ENCODE data around the gene FNDC3B.
"Not testable (repeated sequence)": the region's sequence is repeated elsewhere in the genome, so short reads cannot be mapped to it uniquely, and the experiment has no call there.

The FNDC3B gene

DNA sequence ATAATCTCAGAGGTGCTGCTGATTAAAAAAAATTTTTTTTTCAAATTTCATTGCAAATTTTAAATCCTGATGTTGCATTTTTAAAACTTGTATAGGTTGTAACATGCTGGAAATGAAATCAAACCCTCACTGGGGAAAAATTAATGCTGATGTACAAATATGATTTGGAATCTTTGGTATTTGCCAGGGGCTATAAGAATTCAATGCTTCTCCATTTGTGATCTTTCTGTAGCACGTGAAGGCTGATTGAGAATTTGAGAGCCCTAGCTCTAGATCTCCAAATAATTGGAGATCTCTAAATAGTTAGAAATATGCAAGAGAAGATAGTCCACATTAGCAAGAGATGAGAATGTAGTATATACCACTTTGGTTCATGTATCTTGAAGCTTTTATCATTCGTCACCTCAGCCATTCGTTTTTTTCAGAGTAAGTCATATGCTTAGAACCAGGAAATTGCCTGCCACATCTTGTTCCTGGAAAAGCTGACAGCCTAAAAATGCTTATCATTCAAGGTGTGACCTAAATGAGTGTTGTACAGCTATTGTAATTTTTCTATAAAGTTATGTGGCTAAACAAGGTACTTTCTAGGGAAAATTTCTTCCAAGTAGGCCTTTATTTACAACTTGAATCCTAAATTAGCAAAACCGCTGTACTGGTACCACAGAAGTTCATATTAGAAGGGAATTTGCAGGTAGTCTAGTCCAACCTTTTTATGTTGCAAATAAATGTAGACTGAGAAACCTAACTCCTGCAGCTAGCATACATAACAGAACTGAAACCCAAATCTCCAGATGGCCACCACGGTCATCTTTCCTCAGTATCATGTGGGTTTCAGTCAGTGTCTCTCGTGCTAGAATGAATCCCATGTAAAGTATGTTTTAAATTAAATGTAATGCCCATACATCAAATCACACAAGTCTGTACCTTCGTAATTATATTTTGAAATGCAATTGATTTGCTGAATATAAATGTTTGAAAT is 48.5 kb downstream of the FNDC3B start:
- no peak for DNase-seq (ENCODE audit: low spot score)
- TF ChIP-seq, protein P1, sequence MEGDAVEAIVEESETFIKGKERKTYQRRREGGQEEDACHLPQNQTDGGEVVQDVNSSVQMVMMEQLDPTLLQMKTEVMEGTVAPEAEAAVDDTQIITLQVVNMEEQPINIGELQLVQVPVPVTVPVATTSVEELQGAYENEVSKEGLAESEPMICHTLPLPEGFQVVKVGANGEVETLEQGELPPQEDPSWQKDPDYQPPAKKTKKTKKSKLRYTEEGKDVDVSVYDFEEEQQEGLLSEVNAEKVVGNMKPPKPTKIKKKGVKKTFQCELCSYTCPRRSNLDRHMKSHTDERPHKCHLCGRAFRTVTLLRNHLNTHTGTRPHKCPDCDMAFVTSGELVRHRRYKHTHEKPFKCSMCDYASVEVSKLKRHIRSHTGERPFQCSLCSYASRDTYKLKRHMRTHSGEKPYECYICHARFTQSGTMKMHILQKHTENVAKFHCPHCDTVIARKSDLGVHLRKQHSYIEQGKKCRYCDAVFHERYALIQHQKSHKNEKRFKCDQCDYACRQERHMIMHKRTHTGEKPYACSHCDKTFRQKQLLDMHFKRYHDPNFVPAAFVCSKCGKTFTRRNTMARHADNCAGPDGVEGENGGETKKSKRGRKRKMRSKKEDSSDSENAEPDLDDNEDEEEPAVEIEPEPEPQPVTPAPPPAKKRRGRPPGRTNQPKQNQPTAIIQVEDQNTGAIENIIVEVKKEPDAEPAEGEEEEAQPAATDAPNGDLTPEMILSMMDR (IDR thresholded peaks at IDR 0.05; ENCODE audit: extremely low read depth, missing control alignments), result no peak

DNA sequence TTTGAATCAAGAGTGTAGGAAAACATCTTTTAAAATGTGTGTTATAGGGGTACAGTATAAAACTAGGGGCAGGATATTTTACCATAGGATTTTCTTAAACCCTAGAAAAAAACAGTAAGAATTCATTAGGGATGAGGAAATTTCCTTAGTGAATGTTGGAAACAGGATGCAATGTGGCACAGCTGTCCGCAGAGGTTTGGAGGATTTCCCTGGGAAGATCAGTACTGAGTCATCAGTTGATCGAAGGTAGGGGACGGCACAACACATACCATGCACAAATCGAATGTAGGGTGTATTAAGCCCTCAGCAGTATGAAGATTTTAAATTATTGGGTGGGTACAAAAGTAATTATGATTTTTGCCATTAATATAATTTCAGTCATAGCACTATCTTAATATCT is 49.9 kb downstream of the FNDC3B start:
- TF ChIP-seq, protein P1 (IDR thresholded peaks at IDR 0.05; ENCODE audit: extremely low read depth, missing control alignments), result no peak
- DNase-seq (ENCODE audit: low spot score), result no peak

DNA sequence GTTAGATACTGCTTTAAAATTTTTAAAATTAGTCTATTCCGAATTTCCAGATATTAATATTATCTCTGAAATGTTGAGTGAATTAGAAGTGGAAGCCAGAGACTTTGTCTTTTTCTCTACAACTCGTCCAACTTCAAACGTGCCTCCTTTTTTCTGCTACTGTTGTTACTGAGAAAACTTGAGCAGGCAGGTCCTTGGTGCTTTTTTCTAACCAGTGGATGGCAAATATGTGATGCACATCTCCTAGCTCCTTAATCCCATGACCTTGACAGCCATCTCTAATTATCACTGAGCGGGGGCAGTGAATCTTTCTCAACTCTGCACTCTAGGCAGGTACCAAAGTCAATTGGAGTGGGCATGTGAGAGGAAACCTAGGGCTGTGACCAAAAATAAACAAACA is 50.7 kb downstream of the FNDC3B start:
- no peak for DNase-seq (ENCODE audit: low spot score)
- TF ChIP-seq, protein P1 (IDR thresholded peaks at IDR 0.05; ENCODE audit: extremely low read depth, missing control alignments), result no peak

DNA sequence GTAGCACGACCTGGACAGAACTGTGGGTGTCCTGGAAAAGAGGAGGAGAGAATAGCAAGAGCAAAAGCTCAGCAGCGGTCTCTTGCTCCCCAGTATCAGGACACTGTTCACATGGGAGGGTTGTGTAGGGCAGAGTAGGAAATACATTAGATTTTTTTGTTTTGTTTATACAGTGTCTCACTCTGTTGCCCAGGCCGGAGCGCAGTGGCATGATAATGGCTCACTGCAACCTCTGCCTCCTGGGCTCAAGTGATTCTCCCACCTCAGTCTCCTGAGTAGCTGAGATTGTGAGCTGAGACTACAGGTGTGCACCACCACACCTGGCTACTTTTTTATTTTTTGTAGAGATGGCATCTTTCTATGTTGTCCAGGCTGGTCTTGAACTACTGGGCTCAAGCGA is 53.3 kb downstream of the FNDC3B start:
- TF ChIP-seq, protein P1 (IDR thresholded peaks at IDR 0.05; ENCODE audit: extremely low read depth, missing control alignments), result no peak
- no peak for DNase-seq (ENCODE audit: low spot score)

DNA sequence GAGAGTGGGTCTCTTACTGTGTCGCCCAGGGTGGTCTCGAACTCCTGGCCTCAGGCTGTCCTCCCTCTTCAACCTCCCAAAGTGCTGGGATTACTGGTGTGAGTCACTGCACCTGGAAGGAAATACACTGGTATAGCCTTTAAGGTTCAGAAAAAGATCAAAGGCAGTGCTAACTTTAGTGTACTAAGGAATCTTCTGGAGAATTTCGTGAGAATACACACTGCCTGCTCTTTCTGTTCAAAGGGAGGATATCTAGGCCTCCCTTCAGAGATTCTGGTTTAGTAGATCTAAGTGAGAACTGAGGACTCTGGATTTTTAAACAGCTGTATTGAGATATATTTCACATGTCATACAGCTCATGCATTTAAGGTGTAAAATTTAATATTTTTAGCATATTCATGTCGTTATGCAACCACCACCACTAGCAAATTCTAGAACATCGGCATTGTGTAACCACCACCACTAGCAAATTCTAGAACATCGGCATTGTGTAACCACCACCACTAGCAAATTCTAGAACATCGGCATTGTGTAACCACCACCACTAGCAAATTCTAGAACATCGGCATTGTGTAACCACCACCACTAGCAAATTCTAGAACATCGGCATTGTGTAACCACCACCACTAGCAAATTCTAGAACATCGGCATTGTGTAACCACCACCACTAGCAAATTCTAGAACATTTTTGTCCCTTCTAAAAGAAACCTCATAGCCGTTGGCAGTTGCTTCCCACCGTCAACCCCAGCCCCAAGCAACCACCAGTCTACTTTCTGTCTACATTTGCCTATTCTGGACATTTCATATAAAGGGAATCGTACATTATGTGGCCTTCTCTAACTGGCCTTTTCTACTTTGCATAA is 54.4 kb downstream of the FNDC3B start:
- DNase-seq (ENCODE audit: low spot score), result not testable (repeated sequence)

DNA sequence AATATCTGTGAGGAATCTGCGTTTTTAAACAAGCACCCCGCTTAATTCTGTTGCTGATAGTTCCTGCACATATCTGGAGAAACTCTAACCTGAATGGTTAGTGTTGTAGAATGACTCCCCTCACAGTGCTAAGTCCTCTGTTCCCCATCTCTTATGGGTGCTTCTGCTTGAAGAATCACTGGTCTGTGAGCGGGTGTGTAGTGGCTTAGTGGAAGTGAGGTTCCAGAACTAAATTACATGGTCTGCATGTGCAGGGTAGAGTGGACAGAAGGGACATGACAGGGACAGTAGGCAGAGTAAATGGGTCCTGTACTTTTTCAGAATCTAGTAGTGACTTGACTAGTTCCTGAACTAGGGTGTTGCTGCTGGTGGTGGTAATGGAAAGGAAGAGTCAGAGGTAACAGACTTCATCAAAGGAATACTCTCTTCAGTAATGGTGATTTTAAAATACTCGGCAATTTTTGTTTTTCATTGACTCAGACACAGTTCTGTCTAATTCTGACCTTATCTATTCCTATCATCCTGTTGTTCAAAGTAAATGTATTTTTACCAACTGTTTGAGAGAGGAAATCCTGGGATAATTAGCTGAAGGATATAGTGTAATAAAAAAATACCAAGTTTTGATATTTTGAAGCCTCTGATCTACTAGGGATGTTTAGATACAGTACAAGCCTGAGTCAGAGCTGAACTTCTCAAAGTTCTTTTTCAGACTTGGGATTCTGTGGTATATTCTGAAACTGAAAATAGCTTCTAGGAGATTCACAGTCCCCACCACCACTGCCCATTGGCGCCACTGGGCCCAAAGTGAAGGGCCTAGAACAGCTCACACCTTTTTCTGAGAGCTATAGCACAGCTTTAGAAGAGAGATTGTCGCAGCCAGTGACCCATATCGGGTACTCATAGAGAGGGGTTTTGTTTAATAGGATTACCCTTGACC is 55.5 kb downstream of the FNDC3B start:
- peak; percentile 27 for DNase-seq (ENCODE audit: low spot score)
- TF ChIP-seq, protein P1 (IDR thresholded peaks at IDR 0.05; ENCODE audit: extremely low read depth, missing control alignments), result no peak

DNA sequence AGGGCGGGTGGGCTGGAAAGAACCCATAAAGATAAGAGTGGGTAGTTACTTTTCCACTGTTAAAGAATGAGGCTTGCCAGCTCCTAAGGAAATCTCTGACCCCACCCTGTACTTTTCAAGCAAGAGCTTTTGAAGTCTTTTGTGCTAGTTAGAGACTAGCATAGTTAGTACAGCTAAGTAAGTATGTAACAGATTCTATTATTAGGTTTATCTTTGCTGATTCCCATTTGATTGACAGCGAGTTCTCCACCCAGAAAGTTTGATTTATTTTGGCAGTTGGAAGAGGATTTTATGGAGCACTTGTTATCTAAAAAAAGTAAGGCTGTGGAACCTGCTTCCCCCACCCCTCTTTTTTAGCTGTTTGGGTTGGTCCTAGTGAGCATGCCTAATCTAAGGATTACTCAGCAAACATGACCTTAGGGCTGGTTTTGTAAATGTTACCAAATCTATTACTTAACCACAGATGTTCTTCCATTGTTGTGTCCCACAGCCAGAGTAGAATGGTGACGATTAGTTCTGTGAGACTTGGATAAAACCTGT is 57.6 kb downstream of the FNDC3B start:
- TF ChIP-seq, protein P1 (IDR thresholded peaks at IDR 0.05; ENCODE audit: extremely low read depth, missing control alignments), result no peak
- no peak for DNase-seq (ENCODE audit: low spot score)

Data from GM20000 (cell line).